Myocyte (in vitro differentiated cells): ENCODE measurements around the gene TBC1D24. TPM values are rescaled to one million over a fixed set of nuclear protein-coding genes. Genes with fewer than 3 reads are reported as not detected.
"Not testable (repeated sequence)": the region's sequence is repeated elsewhere in the genome, so short reads cannot be mapped to it uniquely, and the experiment has no call there.

Experiments used
- DNase-seq: peaks from one replicate; pipeline ENCODE4 v3.0.0-alpha.2; 2012; ENCODE audit warnings: low read depth
- total RNA-seq: library from RNA; depleted of rRNA; stranded (reverse); fragments of >200 nt; gene quantifications from 2 replicates; pipeline ENCODE4 v1.2.3, GENCODE V29; 2014

TBC1D24 gene
- total RNA-seq, 1 donor from 2014 or later: 27.6 TPM

DNA sequence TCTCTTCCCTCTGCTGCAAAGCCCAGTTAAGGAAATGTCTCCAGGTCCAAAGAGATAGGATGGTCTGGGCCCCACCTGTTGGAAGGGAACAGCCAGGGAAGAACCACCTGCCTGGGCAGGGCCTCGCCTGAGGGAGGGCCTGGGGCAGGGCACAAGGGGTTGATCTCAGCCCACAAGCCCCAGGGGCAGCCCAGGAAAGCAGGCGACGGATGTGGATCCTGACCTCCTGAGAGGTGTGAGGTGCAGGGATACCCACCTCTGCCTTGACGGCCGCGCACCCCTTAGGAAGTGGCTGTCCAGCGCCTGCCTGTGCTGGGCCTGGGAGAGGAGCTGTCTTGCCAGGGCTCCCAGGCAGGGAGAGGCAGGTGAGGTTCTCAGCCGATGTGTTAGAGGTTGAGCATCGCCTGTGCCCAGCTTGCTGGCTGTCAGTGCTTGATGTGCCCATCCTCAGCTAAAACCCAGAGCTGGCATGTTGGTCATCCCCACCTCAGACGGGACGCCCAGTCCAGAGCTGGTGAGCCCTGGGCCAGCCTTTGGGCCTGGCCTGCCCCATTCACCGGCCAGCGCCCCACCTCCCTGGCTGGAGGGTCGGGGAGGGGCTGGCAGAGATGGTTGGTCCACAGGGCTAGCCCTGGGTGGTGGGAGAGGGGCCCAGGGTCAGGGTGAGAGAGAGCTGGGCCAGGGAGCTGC, 55.8 kb downstream of the TBC1D24 start:
- DNase-seq: no peak

DNA sequence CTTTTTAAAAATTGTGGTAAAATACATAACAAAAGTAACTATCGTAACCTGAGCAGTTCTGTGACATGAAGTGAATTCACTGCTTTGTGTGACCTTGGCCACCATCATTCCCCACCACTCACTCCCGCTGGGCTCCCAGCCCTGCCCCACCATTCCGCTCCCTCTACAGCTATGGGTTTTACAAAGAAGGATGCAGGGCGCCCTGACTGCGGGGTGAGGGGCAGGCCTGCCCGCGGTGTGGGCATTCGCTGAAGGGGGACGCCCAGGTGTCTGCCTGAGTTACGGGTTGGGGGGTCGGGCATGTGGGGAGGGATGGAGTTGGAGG, 56.4 kb downstream of the TBC1D24 start, which contains the start of gene CEMP1:
CEMP1 (minus strand) TSS at position 38 of the 325 bp plus-strand sequence. CDS start 335 bp downstream, outside the sequence.
- DNase-seq: no peak

DNA sequence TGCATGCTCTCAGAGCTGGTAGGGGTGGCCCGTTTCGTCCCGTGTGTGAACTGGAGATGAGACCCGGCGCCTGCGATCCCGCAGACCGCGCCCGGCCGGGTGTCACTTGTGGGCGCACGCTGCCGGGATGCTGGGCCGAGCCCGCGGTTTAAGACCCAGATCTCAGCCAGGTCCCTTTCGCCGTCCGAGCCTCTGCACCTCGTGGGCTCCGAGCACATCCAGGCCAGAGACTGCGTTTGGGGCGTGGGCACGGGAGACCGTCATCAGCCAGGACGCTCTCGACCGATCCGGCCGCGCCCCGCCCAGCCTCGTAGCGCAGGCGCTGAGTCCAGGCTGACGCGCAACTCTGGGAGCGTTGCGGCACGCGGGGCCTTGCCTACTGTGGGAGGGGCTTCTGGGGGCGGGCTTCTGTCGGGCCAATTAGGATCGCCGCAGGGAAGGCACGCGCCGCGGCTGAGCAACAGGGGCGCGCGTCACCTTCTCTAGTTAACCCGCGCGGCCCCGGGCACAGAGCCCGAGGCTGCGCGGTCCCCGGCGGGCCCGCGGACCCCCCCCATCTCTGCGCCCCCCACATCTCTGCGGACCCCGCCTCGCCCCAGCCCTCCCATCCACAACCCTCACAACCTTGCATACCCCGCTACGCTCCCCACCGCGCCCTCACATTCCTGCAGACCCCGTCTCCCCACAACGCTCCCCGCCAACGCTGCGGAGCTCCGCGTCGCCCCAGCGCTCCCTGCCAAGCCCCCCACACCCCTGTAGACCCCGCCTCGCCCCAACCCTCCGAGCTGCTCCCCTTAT, 57.0 kb downstream of the TBC1D24 start:
- peak; percentile 97 for DNase-seq

- peak; percentile 42 for DNase-seq
Observed at GRCh38 chr16:2532494-2533141, 57.7 kb downstream of the TBC1D24 start.

DNA sequence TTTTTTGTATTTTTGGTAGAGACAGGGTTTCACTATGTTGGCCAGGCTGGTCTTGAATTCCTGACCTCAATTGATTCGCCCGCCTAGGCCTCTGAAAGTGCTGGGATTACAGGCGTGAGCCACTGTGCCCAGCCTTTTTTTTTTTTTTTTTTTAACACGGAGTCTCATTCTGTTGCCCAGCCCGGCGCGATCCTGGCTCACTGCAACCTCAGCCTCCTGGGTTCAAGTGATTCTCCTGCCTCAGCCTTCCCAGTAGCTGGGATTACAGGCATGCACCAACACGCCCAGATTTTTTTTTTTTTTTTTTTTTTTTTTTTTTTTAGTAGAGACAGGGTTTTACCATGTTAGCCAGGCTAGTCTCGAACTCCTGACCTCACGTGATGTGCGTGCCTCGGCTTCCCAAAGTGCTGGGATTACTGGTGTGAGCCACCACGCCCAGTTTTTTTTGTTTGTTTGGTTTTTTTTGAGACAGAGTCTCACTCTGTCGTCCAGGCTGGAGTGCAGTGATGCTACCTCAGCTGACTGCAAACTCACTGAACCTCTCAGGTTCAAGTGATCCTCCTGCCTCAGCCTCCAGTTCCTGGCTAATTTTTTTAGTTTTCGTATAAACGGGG, 58.3 kb downstream of the TBC1D24 start:
- DNase-seq: not testable (repeated sequence)

GRCh38 chr16:2533912-2534311, 59.0 kb downstream of the TBC1D24 start:
- no peak for DNase-seq

DNA sequence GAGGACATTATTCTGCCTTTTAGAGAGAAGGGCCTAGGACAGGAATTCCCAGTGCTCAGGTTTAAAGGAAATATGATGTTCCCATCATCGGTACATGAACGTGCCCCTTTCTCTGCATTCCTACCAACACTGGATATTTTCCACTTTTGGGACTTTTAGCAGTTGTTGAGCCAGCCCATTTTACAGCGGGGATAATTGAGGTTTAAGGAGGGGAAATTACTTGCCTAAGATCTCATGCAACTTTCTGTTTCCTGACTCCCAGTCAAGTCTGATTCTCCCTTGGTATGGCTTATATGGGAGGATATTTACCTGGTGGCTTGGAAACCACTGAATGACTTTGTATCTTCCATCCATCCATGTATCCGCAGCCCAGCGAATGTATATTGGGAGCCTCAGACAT, 59.4 kb downstream of the TBC1D24 start:
- DNase-seq: not testable (repeated sequence)

GRCh38 chr16:2535625-2536013, 60.7 kb downstream of the TBC1D24 start:
- peak; percentile 74 for DNase-seq

DNA sequence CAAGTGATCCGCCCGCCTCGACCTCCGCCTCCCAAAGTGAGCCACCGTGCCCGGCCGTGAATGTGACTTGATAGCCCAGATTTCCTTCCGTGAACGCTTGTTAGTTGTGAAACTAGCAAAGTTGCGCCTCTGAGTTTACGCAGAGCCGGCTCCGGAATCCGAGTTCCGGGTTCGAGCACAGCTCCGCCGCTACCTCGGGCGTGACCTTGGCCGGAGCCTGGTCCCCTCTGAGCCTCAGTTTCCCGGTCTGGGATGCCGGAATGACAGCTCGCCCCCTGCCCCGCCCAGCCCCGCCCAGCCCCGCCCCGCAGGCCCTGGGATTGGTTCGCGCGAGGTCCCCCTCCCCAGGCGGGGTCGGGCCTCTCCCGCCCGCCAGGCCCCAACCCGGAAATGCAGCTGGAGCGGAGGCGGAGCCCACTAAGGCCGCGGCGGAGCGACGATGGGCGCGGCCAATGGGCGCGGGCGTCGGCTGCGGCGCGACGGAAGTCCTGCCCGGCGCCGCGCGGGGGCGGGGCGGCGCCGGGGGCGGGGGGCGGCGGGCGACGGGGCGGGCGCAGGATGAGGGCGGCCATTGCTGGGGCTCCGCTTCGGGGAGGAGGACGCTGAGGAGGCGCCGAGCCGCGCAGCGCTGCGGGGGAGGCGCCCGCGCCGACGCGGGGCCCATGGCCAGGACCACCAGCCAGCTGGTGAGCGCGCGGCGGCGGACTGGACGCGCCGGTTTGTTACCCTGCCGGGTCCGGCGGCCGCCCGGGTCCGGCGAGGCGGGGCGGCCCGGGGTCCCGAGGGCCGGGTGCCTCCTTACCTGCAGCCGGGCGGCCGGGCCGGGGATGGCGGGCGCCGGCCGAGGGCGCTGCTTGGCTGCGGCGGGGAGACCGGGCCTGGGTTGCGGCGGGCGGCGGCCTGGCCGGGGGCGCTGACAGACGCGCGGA, 62.8 kb downstream of the TBC1D24 start, which contains the start of gene PDPK1:
PDPK1 (plus strand) TSS at position 571 of the 929 bp plus-strand sequence; CDS start at position 663, 92 bp downstream.
- peak; percentile 95 for DNase-seq

DNA sequence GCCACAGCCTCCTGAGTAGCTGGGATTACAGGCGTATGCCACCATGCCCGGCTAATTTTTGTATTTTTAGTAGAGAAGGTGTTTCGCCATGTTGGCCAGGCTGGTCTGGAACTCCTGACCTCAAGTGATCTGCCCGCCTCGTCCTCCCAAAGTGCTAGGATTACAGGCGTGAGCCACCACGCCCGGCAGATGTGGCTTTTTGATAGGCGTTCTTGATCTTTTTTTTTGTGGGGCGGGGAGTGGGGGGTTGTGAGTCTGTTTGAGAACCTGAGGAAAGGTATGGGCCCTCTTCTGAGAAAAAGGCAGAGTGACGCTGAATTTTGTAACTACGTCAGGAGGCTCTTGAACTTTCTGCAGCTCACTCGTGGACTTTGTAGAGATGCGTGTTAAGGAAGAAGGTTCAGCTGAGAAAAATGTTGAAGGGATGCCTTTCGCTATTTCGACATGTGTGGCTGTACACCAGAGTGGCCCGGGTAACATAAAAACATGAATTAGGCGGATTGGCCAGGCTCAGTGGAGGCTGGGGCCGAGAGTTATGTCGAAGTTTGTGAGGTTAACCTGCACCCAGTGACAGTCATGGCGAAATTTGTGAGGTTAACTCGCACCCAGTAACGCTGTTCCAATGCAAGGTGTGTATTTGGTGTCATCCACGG, 64.4 kb downstream of the TBC1D24 start:
- not testable (repeated sequence) for DNase-seq

DNA sequence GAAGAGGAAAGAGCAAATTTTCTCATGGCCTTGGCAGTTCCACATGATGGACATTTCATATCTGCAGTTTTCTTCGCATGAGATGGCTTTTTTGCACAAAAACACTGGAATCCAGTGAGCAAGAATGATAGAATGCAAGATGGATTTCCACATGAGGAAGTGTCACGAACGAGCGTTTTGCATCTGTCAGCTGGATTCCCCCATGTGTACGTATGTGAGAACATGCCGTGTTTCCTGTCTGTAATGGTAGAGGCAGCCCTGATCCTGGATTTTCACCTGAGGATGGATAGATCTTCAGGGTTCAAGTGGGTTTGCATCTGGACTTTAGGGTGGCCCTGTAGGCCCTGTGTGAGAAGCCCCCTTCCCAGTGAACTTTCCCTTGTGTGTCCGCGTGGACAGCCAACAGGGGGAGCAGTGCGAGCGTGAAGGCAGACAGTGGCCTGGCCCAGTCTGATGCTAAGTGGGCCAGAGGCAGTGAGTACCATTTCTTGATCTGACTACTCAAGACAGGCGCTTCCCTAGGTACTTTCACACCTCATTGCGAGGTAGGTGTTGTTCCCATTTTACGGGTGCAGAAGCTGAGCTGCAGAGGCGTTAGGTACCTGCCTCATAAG, 65.0 kb downstream of the TBC1D24 start:
- DNase-seq: peak; percentile 44

DNA sequence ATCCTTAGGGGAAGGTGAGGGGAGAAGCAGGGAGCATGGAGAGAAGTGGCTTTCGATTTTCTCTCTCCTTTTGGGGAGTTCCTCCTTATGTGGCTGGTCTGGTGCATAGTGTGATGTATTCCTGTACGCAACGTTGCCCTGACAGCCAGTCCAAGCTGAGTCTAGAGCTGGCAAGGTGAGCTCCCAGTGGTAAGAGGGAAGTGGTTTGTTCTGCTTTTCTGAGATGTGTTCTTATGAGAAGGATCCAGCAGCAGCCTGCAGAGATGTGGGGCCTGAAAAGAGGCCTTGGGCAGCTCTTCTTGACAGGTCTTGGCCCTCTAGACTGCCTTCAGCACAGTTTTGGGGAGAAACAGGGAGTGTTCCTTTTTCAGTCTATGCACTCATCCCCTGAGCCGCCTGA, 66.0 kb downstream of the TBC1D24 start:
- DNase-seq: not testable (repeated sequence)

DNA sequence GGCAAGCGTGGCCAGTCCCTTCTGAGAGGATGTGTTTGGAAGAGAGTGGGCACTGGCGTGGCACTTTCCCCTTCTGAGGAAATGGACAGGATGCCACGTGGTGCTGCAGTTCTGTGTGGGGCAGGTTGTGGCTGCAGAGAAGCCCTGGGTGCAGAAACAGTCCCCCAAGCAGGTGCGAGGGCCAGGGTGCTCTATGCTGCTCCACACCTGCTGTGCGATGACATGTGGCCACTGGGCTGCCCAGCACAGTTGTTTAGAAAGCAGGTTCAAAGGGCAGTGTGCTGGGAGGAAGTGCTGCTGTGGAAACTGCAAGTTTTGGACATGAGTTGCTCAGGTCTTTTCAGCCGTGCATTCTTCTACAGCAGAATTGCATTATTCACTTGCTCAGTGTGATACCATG, 66.5 kb downstream of the TBC1D24 start:
- DNase-seq: peak; percentile 59

DNA sequence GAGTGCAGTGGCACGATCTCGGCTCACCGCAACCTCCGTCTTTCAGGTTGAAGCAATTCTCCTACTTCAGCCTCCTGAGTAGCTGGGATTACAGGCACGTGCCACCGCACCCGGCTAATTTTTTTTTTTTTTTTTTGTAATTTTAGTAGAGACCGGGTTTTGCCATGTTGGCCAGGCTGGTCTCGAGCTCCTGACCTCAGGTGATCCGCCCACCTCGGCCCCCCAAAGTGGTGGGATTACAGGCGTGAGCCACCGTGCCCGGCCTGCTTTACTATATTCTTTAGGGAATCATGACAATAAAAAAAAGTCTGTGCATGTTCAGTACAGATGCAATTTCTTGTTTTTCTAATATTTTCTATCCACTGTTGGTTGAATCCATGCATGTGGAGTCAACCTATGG, 68.8 kb downstream of the TBC1D24 start:
- DNase-seq: not testable (repeated sequence)

GRCh38 chr16:2550283-2550878, 75.5 kb downstream of the TBC1D24 start:
- DNase-seq: not testable (repeated sequence)

- not testable (repeated sequence) for DNase-seq
Observed at GRCh38 chr16:2551420-2551889, 76.5 kb downstream of the TBC1D24 start.

DNA sequence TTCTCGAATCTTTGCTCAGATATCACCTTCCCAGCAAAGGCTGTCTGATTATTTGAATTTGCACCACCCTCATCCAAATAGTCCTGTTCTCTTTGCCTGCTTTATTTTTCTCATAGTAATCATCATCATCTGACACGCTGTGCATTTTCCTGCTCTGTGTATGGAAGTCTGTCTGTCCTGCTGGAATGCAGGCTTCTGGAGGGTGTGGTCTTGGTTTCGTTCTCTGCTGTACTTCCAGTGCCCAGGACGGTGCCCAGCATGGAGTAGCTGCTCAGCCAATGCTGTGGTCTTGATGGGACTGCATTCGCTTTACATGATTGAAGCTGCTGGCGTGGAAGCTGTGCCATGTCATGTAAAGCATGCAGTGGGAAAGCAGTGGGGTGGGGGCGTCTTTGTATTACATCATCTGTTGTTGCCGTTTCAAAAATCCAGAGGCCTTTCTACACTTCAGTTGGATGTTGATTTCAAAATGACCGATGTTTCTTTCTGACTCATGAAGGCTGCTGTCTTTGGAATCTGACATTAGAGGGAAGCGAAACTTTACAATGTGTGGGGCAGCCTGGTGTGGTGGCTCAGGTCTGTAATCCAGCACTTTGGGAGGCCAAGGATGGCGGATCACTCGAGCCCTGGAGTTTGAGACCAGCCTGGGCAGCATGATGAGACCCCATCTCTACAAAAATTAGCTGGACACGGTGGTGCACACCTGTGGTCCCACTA, 79.9 kb downstream of the TBC1D24 start:
- not testable (repeated sequence) for DNase-seq
